ENCODE measurements around the gene JUN. TPM values are rescaled to one million over a fixed set of nuclear protein-coding genes. Genes with fewer than 3 reads are reported as not detected.

The JUN gene
- total and polyA plus RNA-seq, 2 of the 13 experiments (the other 11 are each of a cell fraction or from before 2014, with no cell fraction given) = 18.2 to 22.3 TPM

- peak; percentile 42; the same call in 1 of the 2 replicates for TF ChIP-seq GATA4 (IDR thresholded peaks at IDR 0.05; ENCODE audit: borderline replicate concordance, low read depth)
- TF ChIP-seq ZNF12 (CRISPR knock-in tag; IDR thresholded peaks at IDR 0.05) = no peak
- no peak for TF ChIP-seq PLSCR1 (CRISPR knock-in tag; IDR thresholded peaks at IDR 0.05; ENCODE audit: borderline replicate concordance)
- TF ChIP-seq DNMT1 (CRISPR knock-in tag; IDR thresholded peaks at IDR 0.05) = no peak
- no peak for TF ChIP-seq HNF1B (CRISPR knock-in tag; IDR thresholded peaks at IDR 0.05)
- no peak for TF ChIP-seq TEF (CRISPR knock-in tag; IDR thresholded peaks at IDR 0.05)
- TF ChIP-seq ZNF598 (CRISPR knock-in tag; IDR thresholded peaks at IDR 0.05; ENCODE audit: borderline replicate concordance) = no peak
- TF ChIP-seq ZNF83 (CRISPR knock-in tag; IDR thresholded peaks at IDR 0.05; ENCODE audit: borderline replicate concordance) = no peak
- no peak for TF ChIP-seq MIER2 (CRISPR knock-in tag; IDR thresholded peaks at IDR 0.05)
- no peak for TF ChIP-seq FOXO4 (CRISPR knock-in tag; conservative IDR thresholded peaks at IDR 0.05)
- no peak for TF ChIP-seq HOXA7 (CRISPR knock-in tag; IDR thresholded peaks at IDR 0.05)
- TF ChIP-seq TBL1XR1 (IDR thresholded peaks at IDR 0.05; ENCODE audit: borderline replicate concordance, low read length, partially characterized antibody) = no peak
- no peak for TF ChIP-seq CENPX (CRISPR knock-in tag; IDR thresholded peaks at IDR 0.05)
- TF ChIP-seq NFKBIZ (CRISPR knock-in tag; IDR thresholded peaks at IDR 0.05) = no peak
- TF ChIP-seq ATAD3A (CRISPR knock-in tag; IDR thresholded peaks at IDR 0.05) = no peak
- TF ChIP-seq ZZZ3 (CRISPR knock-in tag; IDR thresholded peaks at IDR 0.05; ENCODE audit: borderline replicate concordance) = no peak
- TF ChIP-seq XBP1 (CRISPR knock-in tag; IDR thresholded peaks at IDR 0.05) = no peak
- TF ChIP-seq HDAC2 (CRISPR knock-in tag; IDR thresholded peaks at IDR 0.05) = peak; percentile 37
- TF ChIP-seq FUBP1 (CRISPR knock-in tag; IDR thresholded peaks at IDR 0.05; ENCODE audit: borderline replicate concordance) = no peak
- TF ChIP-seq ZBTB33 (CRISPR knock-in tag; IDR thresholded peaks at IDR 0.05) = no peak
- no peak for TF ChIP-seq MTF1 (CRISPR knock-in tag; IDR thresholded peaks at IDR 0.05)
- no peak for TF ChIP-seq ZNF709 (CRISPR knock-in tag; IDR thresholded peaks at IDR 0.05)
- no peak for TF ChIP-seq CEBPB (IDR thresholded peaks at IDR 0.05; ENCODE audit: borderline replicate concordance, low read depth, low read length)
Measured at GRCh38 chr1:58763214-58763613, 20.6 kb downstream of the JUN start (continued).

Measured in HepG2 (cell line).